Right lung (tissue), 5 donors: ENCODE results near the gene TUBA1B. TPM values are rescaled to one million over a fixed set of nuclear protein-coding genes. Genes with fewer than 3 reads are reported as not detected.
"Not testable (repeated sequence)": the region's sequence is repeated elsewhere in the genome, so short reads cannot be mapped to it uniquely, and the experiment has no call there.

Experiments
- DNase-seq, 2 donors: peaks; one replicate each; pipeline ENCODE4 v3.0.0-alpha.2; 2013
- polyA plus RNA-seq, 5 donors: library from polyadenylated mRNA; unstranded; fragments of 120-200 nt; gene quantifications; one replicate each; pipeline versions ENCODE4 v1.2.1 to v1.2.3, GENCODE V29; 2013; ENCODE audit warnings: inconsistent platforms in 1 of 5, low replicate concordance in 1 of 5; ENCODE audit not compliant: insufficient read length in 5 of 5, insufficient read depth in 1 of 5

Gene TUBA1B
- polyA plus RNA-seq, 5 donors: 942 to 1,422 (median 1,100) TPM

DNA sequence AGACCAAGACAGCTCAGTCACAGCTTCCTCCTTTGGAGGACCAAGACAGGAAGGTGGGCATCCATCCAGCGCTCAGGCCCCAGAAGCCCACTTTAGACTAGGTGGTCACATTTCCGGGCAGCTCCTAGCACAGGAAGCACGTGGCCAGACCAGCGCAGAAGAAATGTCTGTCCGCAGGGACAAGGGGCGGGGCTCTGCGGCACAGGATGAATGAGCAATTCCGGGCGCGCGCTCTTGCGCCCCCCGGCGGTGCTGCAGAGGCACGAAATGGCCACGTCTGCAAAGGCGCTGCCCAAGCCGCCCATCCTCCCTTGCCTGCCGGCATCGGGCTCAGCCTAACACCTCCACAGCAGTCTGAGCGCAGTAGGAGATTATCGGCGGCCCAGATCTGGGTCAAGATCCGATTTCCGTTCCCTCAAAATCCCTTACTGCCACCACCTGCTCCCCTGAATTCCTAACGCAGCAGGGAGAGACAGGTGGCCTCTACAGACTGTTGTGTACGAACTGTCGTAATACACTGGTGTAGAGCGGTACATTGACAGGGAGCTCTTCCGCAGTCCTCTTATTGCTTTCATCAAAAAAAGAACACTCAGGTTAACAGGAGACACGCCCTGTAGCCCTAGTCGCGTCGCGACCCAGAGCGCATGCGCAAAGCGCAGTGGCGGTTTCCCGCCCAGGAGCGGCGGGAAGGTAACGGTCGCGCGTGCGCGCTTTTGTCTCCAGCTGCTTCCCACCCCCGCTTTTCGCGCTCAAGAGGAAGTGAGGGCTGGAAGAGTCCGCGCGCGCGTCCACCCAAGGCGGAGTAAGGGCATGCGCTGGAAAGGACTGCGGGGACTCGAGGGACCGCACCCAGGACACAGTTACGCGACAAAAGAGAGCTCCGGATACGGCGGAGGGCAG, 794 bp downstream of the TUBA1B start:
- peak; percentile 91 to 92 for DNase-seq

DNA sequence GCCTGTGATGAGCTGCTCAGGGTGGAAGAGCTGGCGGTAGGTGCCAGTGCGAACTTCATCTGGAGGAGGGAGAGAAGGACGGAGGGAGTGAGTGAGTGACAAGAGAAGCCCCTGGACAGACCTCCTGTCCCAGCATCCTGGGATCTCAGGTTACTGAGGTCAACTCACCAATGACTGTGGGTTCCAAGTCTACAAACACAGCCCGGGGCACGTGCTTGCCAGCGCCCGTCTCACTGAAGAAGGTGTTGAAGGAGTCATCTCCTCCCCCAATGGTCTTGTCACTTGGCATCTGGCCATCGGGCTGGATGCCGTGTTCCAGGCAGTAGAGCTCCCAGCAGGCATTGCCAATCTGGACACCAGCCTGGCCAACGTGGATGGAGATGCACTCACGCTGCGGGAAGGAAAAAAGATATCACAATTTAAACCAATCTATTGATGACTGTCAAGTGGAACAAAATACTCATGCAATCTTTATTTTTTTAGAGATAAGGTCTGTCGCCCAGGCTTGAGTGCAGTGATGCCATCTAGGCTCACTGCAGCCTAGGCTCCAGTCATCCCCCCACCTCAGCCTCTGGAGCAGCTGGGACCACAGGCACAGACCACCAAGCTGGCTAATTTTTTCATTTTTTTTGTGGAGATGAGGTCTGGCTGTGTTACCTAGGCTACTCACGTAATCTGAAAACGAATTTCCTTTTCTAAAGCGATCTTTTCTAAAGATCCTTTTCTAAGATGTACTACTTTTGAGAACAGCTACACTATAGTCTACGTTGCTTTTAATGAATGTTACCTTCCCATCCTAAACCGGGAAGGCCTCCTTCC, 1.7 kb downstream of the TUBA1B start:
- no peak for DNase-seq

DNA sequence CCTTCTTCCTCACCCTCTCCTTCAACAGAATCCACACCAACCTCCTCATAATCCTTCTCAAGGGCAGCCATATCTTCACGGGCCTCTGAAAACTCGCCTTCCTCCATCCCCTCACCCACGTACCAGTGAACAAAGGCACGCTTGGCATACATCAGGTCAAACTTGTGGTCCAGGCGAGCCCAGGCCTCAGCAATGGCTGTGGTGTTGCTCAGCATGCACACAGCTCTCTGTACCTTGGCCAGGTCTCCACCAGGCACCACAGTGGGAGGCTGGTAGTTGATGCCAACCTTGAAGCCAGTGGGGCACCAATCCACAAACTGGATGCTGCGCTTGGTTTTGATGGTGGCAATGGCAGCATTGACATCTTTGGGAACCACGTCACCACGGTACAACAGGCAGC, 3.2 kb downstream of the TUBA1B start:
- not testable (repeated sequence) for DNase-seq

DNA sequence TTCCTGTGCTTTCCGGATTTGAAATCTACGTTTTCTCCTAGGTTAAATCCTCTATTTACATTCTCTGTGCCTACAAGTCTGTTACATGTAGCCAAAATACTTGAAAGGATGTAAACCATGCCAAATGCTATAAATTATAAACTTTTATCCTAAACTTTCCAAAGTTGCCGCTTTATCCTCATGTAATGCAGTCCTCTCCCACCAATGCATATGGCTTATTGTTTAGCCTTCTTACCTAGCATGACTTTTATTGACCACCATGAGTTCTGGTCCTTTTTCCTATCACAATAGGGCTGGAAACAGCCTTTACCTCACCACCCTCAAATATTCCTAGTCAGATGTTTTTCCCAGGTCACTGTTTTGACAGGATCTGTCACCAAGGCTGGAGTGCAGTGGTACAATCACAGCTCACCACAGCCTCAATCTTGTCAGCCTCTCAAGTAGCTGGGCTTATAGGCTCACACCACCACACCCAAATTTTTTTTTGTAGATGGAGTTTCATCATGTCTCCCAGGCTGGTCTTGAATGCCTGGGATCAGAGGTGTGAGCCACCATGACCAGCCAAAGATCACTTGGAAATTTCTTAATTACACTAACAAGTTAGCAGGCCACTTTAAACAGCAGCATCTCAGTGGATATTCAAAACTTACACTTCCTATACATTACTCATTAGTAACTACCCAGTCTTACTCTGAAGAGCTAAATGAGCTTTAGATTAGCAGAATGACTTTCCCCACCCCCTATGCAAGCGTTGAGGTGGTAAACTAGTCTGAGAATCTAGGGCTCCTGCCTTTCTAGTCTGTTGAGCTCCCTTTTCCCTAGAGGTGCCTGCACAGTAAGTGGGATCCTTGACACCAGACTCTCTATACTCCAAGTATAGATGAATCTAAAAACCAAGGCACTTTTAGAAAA, 4.1 kb downstream of the TUBA1B start:
- DNase-seq: no peak

DNA sequence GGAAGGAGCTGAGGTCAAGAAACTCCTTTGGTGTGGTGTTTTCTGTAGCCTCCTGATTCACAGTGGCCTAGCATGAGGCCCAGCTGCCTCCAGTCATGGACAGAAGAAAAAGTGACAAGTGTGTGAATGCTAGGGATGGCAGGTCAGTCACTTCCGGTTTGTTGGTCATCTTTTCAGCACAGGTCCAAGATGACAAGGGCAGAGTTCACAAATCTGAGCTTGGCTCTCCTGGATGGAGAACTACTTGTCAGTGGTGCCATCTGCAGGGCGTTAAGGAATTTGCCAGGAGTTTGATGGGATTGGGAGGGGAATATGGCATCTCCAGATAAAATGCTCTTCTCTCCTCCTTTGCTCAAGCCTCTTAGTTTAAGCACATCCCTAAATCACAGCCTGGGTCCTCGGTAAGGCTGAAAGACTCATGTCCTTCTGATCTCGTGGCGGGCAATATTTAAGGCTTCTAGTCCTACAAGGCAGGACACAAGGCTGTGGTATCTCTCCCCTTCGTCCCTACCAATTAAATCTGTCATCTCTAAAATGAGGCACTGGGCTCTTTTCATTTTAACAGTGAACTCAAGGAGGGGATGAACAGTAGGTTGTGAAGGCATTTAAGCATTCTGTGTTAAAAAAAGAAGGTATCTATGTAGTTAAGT, 10.0 kb downstream of the TUBA1B start:
- peak in 1 of 2 donors; percentile 34 for DNase-seq

DNA sequence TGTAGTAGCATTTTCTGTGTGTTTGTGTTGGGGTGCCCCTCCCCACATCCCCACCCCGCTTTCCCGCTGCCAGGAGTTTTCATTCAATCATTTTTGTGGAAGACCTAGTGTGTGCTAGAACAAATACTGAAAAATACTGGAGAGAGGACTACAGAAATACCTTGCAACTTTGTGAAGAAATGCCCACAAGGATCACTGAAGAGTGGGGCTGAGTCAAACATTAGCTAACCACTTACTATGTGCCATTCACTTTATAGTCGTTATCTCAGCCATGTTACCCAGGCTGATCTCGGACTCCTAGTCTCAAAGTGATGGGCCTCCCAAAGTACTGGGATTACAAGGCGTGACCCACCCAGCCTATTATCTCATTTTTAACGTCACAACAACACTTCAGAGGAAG, 20.0 kb downstream of the TUBA1B start:
- no peak for DNase-seq

DNA sequence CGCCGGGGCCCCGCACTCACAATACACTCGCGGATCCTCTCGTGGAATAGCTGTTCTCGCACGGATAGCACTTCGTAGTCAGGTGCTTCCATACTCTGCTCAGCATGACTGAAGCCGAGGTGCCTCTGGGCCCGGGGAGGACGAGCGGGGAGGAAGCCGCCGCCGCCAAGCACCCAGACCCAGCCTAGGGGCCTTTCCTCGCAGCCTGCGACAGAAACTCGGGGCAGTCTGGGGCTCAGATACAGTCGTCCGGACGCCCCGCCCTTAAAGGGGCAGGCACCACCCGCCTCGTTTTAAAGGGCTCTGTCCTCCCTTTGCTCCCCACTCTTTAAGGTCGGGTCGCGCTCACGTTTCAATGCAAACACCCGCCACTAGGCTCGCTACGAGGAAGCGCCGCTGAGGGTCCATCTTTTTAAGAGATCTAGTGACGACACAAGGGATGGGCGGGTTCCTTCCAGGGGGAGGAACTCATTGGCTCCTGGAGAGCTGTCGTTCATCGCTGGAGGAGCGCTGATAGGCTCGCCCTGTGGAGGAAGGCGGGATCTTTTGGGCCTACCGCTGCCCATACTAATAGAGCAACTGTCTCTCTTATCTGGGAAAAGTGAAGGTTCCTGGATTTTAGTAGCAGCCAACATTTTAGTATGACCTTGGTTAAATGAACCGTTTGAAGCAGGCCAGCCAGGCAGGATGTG, 20.6 kb downstream of the TUBA1B start, which contains the start of gene LMBR1L:
Gene LMBR1L, minus strand, starts transcription at position 384 of the 692 bp plus-strand sequence. Its CDS starts 292 bp downstream, at position 92.
- DNase-seq: peak; percentile 95 to 98

DNA sequence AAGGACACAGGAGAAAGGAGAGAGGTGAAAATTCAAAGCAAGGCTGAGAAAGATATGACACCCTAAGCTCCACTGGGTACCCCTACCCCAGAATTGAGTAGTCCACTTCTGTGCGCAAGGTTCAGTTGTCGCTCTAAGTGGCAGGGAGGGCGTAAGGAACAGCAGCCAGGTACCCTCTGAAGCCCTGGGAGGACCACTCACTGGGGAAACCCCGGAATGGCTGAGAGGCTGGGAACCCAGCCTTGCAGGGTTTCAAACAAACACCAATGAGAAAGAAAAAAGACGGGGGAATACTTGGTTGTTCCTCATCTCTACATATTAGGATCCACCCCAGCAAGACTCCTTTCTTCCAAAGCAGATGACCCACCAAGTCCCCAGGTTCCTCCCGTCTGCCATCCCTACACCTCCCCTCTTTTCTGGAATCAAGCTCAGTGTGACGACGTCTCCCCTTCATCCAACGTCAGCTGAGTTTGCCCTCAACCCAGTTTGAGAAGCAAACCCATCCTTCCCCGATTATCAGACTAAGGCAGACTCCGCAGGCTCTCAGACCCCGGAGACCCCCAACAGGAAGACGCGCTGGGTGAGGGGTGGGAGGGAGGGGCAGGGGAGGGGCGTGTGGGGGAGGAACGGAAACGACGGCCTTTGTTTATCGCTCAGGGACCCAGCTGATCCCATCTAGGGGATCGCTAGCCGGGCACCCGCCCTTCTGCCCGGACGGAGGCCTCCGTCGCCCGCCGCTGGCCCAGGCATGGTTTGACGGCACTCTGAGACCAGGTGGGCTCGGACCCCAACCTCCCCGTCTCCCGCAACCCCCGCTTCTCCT, 21.3 kb downstream of the TUBA1B start:
- peak in 1 of 2 donors; percentile 60 for DNase-seq

DNA sequence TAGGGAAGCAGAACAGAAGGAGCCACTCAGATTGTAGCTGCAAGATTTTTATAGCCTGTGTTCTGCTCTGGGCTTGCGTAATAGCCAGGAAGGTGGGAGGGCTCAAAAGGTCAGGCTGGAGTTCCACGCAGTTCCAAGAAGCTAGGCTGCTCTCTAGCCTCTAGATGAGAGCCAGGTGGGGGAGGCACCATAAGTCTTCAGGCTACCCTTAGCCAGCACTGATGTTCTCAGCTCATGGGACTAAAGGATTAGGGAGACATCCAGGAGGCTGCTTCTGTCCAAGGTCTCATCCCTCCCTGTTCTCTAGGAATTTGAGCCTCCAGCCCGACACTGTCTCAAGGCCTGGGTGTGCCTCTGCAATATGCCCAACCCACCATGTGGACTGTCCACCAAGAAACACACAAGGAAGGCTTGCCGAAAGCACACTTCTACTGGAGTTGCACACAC, 22.2 kb downstream of the TUBA1B start:
- no peak for DNase-seq

DNA sequence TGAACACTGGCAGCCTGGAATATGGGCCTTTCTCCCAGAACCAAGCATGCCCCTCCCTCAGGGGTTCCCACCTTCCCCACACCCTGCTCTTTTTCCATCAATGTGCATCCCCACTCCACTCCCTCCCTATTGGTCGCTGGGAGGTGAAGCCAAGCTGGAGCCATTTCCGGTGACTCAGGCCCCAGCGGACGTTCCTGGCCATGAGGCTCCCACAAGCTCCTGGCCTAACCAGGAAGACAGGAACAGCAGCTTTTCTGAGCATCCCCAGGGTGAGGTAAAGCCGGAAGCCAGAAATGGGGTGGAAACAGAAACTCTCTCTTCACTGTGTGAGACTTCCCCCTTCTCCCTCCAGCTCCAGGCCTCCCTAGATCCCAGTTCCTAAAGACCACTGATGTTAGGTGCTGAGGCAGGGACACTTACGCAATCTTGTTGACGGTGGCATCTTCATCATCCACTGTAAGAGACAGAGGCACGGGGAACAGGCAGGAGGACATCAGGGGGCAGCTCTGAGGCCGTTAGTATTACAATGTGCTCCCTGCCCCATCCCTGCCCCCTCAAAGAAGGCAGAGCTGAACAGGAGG, 25.6 kb downstream of the TUBA1B start:
- no peak for DNase-seq

DNA sequence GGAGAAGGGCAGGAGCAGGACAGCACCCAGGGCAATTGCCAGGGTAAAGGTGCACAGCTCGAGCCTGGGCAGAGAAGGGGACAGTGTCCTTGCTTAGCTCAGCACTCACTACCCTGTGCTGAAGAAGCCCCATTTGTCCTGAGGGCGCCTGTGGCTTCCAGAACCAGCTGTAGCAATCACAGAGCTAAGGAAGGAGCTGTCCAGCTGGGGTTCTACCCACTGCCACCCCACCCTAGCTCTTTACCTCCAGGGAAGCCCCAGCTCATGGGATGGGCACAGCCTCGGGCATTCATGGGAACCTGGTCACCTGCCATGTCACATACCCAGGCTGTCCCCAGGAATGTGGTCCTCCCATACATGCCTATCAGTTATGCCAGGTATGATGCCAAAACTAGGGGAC, 26.4 kb downstream of the TUBA1B start:
- DNase-seq: no peak

DNA sequence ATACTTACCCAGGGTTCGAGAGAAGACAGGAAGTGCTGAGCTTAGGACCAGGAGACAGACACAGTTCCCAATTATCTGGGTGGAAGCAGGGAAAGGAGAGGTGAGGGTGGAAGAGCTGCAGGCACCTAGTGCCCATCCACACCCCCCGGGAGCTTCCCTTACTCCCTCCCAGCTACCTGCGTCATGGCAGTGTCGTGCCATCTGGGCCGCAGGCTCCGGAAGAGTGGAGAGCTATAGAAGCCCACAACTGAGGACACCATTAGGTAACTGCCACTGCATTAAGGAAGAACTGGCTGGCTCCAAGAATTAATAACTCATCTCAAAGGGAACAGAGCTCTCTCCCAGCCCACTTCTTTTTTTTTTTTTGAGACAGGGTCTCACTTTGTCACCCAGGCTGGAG, 30.8 kb downstream of the TUBA1B start:
- DNase-seq: no peak

DNA sequence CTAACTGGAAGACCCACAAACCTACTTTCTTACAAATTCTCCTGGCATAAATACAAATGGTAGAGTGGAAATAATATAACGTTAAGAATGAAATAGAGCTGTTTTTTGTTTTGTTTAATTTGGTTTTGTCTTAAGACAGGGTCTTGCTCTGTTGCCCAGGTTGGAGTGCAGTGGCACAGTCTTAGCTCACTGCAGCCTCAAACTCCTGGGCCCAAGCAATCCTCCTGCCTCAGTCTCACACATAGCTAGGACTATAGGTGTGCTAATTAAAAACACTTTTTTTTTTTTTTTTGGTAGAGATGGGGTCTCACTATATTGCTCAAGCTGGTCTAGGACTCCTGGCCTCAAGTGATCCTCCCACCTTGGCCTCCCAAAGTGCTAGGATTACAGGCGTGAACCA, 32.5 kb downstream of the TUBA1B start:
- no peak for DNase-seq

DNA sequence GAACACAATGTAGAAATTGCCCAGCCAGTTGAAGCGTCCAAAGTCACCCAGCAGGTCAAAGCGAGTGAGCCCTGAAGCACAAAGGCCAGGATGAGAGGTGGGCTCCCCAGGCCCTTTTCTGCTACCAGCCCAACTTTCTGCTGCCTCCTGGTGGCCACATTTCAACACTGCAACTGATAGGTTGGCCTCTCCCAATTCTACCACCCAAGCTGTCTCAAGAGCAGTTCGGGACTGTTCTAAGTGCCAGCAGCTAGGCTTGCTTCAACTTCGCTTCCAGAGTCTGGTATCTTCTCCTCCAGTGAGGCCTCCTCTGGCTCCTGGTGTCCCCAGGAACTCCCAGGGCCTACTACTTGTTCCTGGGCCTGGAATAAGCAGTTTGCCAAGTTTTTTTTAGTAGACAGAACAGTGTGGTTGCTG, 33.2 kb downstream of the TUBA1B start:
- DNase-seq: no peak

DNA sequence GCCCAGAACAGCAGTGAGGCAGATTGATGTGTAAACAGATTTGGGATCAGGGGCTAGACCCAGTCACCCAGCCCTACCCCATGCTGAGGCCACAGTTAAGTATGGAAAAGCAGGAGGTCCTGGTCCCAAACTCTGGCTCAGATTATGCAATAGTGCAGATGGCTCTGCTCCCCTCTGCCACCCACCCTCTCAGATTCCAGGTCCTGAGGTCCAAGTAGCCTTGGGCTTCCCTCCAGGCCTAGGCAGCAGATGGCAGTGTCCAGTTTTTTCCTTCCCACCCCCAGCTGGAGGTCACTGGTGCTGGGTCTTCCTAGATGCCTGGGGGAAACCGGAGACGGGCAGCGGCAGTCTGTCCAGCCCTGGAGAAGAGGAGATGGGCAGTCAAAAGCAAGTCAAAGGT, 33.8 kb downstream of the TUBA1B start:
- DNase-seq: no peak

DNA sequence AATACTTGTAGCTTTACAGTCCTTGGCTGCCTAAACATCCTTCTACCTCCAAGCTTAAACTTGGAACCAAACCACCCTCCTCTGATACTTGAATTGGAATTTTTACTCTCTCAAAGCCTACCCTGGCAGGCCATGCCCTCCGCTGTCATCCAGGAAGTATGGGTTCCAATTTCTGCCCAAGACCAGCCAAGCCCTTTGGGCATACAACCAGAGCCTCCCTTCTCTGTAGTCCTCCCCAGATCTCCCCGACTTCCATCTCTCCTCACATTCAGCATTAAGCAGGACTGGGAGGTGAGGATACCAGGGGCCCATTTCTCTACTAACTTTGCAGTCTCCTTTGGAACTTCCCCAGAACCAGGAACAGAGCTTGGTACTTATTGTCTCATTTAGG, 36.2 kb downstream of the TUBA1B start:
- DNase-seq: no peak

DNA sequence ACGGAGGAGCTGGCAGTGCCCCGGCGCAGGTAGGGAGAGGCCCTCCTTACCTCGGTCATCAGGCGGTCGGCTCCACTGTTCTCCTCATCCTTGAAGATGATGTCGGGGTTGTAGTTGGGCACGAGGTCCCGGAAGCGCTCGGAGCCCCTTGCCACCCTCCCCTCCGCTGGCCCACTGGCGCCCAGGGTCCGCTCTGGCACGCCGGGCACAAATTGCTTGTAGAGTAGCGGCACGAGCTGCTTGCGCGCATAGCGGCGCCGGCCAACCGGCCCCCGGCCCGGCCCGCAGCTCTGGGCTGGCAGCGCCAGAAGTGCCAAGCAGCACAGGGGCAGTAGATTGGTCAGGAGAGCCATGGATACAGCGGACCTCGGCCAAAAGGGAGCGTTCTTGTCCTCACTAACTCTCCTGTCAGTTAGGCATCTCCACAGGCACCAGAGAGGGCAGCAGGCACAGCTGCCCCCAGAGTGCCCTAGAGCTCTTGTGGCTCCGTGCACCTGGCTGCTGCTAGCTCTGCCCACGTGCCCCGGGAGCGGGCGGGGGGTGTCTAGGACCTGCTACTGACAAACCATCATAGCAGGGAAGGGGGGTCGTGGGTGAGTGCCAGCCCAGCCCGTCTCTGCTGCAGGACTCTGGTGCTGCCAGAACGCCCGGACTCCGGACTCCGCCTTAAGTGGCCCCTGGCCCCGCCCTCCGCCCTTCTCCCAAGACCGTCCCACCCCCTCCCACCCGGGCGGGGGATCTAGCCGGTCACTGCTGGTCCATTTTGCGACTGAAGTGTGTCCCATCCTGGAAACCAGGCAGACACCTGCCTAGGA, 36.8 kb downstream of the TUBA1B start, which contains the start of gene DHH:
Gene DHH, minus strand, starts transcription at position 642 of the 815 bp plus-strand sequence. Its CDS starts 289 bp downstream, at position 353.
- DNase-seq: no peak

DNA sequence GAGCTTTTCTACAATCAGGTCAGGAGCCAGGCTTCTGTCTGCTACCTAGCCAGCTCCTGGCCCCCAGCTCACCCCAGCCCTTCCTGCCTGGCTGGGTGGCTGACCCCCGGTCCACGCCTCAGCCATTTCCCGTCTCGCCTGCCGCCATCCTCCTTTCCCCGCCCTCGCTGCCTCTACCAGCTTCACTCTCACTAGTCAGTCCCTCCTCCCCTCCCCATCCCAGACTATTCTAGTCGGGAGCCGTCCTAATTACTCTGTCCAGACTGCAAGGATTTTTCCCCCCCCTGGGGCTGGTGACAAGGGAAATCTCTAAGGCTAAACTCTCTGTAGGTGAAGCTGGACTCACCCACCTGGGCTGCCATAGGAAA, 37.4 kb downstream of the TUBA1B start:
- DNase-seq: no peak
